SK-N-MC (cell line): ENCODE data around the gene GPC1.

Source experiments
- EZH2 ChIP-seq: fragments of 200-600 bp; sonication (generic); IDR thresholded peaks from one replicate; pipeline ENCODE4 v1.6.1; 2017; ENCODE audit warnings: antibody characterized with exemption
- FOXP2 ChIP-seq: optimal IDR thresholded peaks from 2 replicates; pipeline ENCODE3; 2011; ENCODE audit warnings: mild to moderate bottlenecking, moderate library complexity; ENCODE audit not compliant: insufficient read depth; ENCODE audit errors: extremely low read length, control extremely low read depth
- POLR2AphosphoS5 ChIP-seq: IDR thresholded peaks from 2 replicates; pipeline ENCODE4 v1.6.1; 2012; ENCODE audit warnings: mild to moderate bottlenecking, low read depth, low read length, borderline replicate concordance

DNA sequence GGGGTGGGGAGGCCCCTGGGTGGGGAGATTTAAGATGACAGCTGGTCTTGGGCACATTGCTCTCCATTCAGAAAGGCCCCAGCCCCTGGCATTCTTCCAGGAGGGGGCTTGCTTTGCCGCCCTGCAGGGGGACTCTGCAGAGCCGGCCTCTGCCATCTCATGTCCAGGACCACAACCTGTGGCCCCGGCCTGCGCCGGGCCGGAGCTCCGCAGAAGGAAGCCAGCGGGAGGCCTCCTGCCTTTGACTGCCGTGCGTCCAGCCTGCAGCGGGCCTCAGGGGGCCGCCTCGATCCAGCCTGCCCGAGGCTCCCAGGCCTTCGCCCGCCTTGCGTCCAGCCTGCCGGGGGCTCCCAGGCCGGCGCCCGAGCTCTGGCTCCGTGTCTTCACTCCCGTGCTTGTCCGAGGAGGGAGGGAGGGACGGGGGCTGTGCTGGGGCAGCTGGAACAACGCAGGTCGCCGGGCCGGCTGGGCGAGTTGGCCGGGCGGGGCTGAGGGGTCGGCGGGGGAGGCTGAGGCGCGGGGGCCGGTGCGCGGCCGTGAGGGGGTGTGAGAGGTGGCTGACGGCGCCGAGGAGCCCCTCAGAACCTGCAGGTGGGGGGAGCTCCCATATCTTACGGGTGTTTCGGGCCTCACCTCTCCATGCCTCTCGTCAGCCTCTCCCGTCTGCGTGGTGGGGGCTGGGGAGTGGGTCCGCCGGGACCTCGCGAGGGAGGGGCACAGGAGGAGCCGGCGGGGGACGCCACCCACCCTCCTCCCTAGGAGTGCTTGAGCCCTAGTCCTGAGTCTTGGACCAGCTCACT is 20.4 kb downstream of the GPC1 start:
- no peak for TF ChIP-seq EZH2
- TF ChIP-seq POLR2AphosphoS5 = no peak
- TF ChIP-seq FOXP2 = no peak
